ENCODE data around the gene WBP1. TPM values are rescaled to one million over a fixed set of nuclear protein-coding genes. Genes with fewer than 3 reads are reported as not detected.
"Not testable (repeated sequence)": the region's sequence is repeated elsewhere in the genome, so short reads cannot be mapped to it uniquely, and the experiment has no call there.

WBP1 gene
- 41.0 and 50.8 TPM in 2 replicates for total RNA-seq

- peak; percentile 100 for DNase-seq (ENCODE audit: extremely low read depth, low read depth, low spot score)
Observed at GRCh38 chr2:74458132-74458937, at the start of gene WBP1. WBP1 (plus strand) TSS chr2:74458438; CDS start chr2:74458603, 165 bp downstream.

GRCh38 chr2:74413001-74413698 lies 45.1 kb upstream of the WBP1 start:
- DNase-seq (ENCODE audit: extremely low read depth, low read depth, low spot score): no peak

DNA sequence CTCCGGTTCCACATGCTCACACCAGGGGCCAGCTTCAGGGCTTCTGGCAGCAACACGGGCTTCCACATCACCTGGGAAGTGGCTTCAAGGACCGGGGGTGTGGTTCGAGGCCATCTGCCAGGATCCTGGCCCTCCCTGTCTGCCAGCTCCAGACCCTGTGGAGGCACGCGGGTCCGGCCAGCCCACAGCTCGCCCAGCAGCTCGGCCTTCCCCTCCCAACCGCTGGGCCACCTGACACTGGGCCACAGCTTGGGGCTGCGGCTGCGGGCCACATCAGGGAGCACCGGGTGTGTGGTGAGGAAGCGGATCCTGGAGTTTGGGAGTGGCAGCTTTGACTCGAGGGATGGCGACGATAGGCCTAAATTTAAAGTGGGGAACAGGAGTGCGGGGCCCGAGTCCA lies 43.8 kb upstream of the WBP1 start:
- DNase-seq (ENCODE audit: extremely low read depth, low read depth, low spot score): no peak

- no peak for DNase-seq (ENCODE audit: extremely low read depth, low read depth, low spot score)
Observed at GRCh38 chr2:74414881-74415761, 43.1 kb upstream of the WBP1 start.

DNA sequence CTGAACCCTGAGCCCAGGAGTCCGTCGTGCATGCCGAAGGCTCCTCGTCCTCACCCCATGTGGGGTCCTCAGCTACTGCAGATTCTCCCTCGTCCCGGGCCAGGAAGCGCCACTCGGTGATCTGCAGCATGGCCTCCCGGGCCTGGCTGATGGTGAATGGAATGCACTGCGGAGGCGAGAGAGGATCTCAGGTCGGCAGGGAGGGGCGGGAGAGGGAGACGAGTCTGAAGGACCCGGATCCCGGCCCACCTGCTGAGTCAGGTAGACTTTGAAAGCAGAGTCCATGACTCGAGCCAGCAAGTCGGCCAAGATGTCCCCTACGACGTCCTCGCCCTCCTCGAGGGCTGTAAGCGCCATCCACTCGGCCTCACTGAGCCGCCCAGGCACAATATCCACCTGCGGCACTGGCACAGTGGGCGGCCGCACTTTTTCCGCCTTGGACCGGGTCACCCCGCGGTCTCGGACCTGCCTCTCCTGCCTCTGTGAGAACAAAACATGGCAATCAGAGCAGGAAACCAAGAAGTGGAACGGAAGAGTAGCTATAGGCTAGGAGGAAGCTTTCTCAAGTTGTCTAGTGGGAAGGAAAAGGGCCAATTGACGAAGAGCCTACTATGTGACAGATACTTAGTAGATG lies 42.4 kb upstream of the WBP1 start:
- DNase-seq (ENCODE audit: extremely low read depth, low read depth, low spot score): no peak

- DNase-seq (ENCODE audit: extremely low read depth, low read depth, low spot score): no peak
Observed at GRCh38 chr2:74416778-74417177, 41.5 kb upstream of the WBP1 start.

- DNase-seq (ENCODE audit: extremely low read depth, low read depth, low spot score): no peak
Observed at GRCh38 chr2:74417197-74417596, 41.0 kb upstream of the WBP1 start.

DNA sequence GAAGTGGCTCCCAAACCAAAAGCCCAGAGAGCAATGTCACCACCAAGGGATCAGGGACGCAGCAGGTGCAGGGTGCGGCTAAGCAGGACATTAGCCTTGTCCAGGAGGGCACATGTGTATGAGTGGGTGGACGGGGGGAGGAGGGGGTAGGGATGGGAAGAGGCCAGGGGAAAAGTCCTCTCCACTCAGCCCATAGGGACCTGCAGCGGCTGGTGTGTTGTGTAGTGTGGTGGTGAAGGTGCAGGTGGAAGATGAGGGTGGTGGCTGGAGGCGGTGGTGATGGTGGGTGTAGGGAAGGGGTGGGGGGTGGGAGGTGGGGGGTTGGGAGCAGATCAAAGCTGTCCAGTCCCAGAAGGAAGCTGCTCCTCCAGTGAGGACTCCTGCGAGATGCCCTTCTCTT lies 40.5 kb upstream of the WBP1 start:
- DNase-seq (ENCODE audit: extremely low read depth, low read depth, low spot score): no peak

DNA sequence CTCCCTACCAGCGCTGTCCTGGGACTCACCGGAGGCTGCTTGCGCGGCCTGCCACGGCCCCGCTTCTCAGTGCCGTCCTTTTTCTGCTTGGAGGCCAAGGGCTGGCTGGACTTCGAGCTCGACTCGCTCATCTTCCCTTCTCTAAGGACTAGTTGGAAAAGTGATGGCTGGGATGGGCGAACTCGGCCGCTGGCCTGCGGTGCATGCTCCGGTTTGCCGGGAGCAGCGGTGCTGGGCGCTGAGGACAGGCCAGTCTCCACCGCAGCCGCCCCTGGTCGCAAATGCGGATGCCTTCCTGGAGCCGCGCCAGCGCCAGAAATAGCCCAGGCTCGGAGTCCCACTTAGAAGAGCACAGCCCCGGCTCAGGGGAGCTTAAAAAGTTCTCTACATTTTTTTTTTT lies 39.9 kb upstream of the WBP1 start:
- no peak for DNase-seq (ENCODE audit: extremely low read depth, low read depth, low spot score)

- DNase-seq (ENCODE audit: extremely low read depth, low read depth, low spot score): no peak
Observed at GRCh38 chr2:74419345-74419744, 38.9 kb upstream of the WBP1 start.

- DNase-seq (ENCODE audit: extremely low read depth, low read depth, low spot score): no peak
Observed at GRCh38 chr2:74420006-74420405, 38.2 kb upstream of the WBP1 start.

- DNase-seq (ENCODE audit: extremely low read depth, low read depth, low spot score): not testable (repeated sequence)
Observed at GRCh38 chr2:74420443-74421103, 37.7 kb upstream of the WBP1 start.

- DNase-seq (ENCODE audit: extremely low read depth, low read depth, low spot score): no peak
Observed at GRCh38 chr2:74421221-74421870, 36.9 kb upstream of the WBP1 start, which contains the start of the genes C2orf81 and WDR54. C2orf81 (minus strand) TSS chr2:74421619; CDS start chr2:74421560, 59 bp downstream. WDR54 (plus strand) TSS chr2:74421730; CDS start chr2:74422154, 424 bp downstream.

DNA sequence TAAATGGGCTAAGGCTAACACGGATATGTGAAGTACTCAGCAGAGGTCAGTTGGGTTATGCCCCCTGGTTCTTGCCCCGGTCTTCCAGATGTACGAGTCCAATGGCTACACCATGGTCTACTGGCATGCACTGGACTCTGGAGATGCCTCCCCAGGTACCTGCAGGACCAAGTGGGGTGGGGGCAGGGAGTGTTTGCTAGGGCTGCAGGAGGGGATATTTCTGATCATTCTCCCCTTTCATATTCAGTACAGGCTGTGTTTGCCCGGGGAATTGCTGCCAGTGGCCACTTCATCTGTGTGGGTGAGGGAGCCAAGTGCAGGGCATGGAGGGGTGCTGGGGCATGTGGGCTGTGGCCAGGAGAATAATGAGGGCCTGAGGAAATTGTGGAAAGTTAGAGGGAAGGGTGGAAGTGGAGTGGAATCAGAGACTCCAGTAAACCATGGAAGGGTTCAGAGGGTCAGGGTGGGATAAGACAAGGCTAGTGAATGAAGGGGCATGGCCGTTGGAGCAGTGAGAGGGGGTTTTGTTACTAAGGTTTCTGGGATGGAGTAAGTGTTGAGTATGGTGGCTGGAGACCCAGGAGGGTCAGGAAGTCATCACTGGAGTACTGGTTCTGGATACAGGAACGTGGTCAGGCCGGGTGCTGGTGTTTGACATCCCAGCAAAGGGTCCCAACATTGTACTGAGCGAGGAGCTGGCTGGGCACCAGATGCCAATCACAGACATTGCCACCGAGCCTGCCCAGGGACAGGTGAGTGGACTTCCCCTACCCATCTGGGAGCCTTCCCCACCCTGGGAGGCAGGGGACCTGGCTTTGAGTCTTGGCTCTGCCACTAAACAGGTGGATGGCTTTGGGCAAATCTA lies 34.8 kb upstream of the WBP1 start:
- DNase-seq (ENCODE audit: extremely low read depth, low read depth, low spot score): no peak

DNA sequence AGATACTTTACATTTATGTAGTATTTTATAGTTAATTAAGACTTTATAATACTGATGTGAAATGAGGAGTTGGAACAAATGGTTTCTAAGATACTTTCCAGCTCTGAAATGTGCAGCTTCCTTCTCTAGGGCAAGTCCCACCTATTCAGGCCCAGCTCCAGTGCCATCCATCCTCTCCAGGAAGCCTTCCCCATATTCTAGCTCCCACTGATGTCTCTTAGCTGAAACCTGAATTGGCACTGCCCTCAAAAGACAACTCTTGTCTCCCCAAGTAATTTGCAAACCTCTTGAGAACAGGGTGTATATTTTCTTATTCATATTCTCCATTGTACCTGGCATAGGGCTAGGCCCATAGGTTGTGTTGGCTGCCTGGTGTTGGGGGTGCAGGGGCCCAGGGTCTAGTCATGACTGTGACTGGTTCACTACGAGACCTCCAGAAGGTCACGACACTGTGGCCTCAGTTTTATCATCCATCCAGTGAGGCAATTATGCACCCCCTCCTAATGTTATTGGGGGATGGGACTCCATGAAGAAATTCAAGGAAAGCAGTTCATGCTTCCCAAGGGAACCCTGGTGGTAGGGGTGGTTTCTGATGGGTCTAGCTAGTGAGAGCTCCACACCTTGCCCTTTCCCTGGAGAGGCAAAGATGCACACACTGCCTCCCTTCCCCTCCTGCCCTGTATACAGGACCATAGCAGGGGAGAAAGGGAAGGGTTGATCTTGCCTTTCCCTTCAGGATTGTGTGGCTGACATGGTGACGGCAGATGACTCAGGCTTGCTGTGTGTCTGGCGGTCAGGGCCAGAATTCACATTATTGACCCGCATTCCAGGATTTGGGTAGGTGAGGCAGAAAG lies 33.9 kb upstream of the WBP1 start:
- DNase-seq (ENCODE audit: extremely low read depth, low read depth, low spot score): no peak

GRCh38 chr2:74424995-74425406 lies 33.2 kb upstream of the WBP1 start:
- DNase-seq (ENCODE audit: extremely low read depth, low read depth, low spot score): no peak

DNA sequence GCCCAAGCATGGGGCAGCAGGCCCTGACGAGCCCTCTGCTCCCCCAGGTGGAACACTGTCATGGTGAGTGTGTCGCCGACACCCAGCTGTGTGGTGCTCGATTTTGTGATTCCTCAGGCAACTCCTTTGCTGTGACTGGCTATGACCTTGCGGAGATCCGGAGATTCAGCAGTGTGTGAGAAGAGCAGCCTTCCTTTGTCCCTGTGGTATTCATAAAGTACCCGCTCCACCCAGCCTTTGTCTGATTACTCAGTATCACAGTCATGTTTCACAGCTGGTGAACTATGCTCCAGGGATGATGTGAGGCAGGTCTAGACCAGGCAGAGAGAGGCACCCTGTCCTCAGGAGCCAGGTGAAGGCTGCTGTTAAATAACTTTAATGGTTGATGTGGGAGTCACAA lies 32.7 kb upstream of the WBP1 start:
- no peak for DNase-seq (ENCODE audit: extremely low read depth, low read depth, low spot score)
